ENCODE results near the gene WDFY3. TPM values are rescaled to one million over a fixed set of nuclear protein-coding genes. Genes with fewer than 3 reads are reported as not detected.

Gene WDFY3
- total RNA-seq, 3 donors from 2014 or later: 119 to 156 (median 125) TPM

DNA sequence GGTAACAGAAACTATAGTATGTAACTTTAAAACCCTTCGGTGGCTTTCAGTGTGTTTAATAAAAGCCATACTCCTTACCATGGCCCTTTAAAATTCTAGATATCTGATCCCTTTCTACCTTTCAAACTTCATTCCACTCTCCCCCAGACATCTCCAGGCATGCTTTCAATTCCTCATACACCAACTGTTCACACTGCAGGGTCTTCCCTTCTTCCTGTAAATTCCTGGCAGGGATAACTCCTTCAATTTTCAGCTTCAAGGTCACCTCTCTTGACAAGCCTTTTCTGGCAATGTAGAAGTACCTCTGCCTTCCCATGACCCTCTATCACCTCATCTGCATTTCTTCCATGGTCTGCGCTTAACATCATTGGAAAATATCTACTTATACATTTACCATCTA is 60.8 kb downstream of the WDFY3 start:
- H3K4me3 ChIP-seq: no peak overlapping the region
- no peak for TF ChIP-seq POLR2AphosphoS5 (IDR thresholded peaks at IDR 0.05)
- TF ChIP-seq, protein P1, sequence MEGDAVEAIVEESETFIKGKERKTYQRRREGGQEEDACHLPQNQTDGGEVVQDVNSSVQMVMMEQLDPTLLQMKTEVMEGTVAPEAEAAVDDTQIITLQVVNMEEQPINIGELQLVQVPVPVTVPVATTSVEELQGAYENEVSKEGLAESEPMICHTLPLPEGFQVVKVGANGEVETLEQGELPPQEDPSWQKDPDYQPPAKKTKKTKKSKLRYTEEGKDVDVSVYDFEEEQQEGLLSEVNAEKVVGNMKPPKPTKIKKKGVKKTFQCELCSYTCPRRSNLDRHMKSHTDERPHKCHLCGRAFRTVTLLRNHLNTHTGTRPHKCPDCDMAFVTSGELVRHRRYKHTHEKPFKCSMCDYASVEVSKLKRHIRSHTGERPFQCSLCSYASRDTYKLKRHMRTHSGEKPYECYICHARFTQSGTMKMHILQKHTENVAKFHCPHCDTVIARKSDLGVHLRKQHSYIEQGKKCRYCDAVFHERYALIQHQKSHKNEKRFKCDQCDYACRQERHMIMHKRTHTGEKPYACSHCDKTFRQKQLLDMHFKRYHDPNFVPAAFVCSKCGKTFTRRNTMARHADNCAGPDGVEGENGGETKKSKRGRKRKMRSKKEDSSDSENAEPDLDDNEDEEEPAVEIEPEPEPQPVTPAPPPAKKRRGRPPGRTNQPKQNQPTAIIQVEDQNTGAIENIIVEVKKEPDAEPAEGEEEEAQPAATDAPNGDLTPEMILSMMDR (IDR thresholded peaks at IDR 0.05): no peak
- H3K9me3 ChIP-seq: no peaks in the 10 kb centered on the region
- H3K4me1 ChIP-seq: no peaks in the 10 kb centered on the region
- no peak overlapping the region for H3K27ac ChIP-seq
- no peak for DNase-seq (ENCODE audit: low spot score in 2 of 2)
- no peaks in the 10 kb centered on the region for H3K27me3 ChIP-seq
- no peaks in the 10 kb centered on the region for H3K36me3 ChIP-seq
- intact Hi-C loops (cut with DNase I; ENCODE audit: low total_unique reads): no loop called here

DNA sequence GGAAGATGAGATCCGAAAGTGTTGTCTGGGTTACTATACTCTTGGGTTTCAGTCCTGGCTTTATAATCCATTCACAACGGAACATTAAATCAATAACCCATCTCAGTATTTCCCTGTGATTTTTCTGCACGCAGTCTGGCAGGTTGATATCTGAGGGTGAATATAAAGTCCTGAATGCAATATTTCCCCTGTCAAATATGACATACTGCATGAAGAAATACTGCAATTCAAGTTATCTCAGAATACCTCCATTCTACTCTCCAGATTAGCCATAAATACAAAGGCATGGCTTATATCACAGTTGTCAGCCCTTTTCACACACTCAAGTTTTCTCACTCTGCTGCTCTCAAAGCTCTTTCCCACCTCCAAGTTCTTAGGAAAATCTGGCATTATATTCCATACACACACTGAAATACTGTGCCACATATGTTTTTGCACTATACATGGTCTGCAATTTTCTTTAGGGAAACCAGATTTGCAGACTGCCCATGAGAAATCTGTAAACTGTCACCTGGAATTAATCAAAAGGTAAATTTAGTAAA is 64.7 kb downstream of the WDFY3 start:
- DNase-seq (ENCODE audit: low spot score in 2 of 2): no peak
- TF ChIP-seq POLR2AphosphoS5 (IDR thresholded peaks at IDR 0.05): no peak
- TF ChIP-seq, protein P1 (IDR thresholded peaks at IDR 0.05): no peak
- no peak for TF ChIP-seq POLR2A (IDR thresholded peaks at IDR 0.05)
- H3K4me3 ChIP-seq: no peak overlapping the region
- no peaks in the 10 kb centered on the region for H3K27me3 ChIP-seq
- no peaks in the 10 kb centered on the region for H3K4me1 ChIP-seq
- intact Hi-C loops (cut with DNase I; ENCODE audit: low total_unique reads): loop anchor here (2.0 kb wide), 1 partner anchor 59 kb away; no protein-coding TSS in a partner anchor
- H3K36me3 ChIP-seq: no peaks in the 10 kb centered on the region
- no peak overlapping the region for H3K27ac ChIP-seq
- H3K9me3 ChIP-seq: no peaks in the 10 kb centered on the region

DNA sequence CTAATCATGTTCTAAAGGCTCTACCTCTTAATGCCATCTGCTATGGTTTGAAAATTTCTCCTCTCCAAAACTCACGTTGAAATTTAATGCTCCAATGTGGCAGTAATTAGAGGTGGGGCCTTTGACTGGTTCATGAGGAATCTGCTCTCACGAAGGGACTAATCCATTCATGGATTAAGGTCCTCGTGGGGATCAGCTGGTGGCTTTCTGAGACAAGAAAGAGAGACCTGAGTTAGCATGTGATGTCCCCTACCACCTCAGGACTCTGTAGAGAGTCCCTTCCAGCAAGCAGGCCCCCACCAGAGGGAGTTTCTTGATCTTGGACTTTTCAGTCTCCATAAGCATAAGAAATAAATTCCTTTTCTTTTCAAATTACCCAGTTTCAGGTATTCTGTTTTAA is 65.3 kb downstream of the WDFY3 start:
- DNase-seq (ENCODE audit: low spot score in 2 of 2): no peak
- intact Hi-C loops (cut with DNase I; ENCODE audit: low total_unique reads): loop anchor here (2.0 kb wide), 1 partner anchor 60 kb away; no protein-coding TSS in a partner anchor
- H3K27me3 ChIP-seq: no peaks in the 10 kb centered on the region
- TF ChIP-seq POLR2AphosphoS5 (IDR thresholded peaks at IDR 0.05) (no peak), POLR2A (IDR thresholded peaks at IDR 0.05) (no peak)
- TF ChIP-seq, protein P1 (IDR thresholded peaks at IDR 0.05): no peak
- H3K4me1 ChIP-seq: no peaks in the 10 kb centered on the region
- no peaks in the 10 kb centered on the region for H3K36me3 ChIP-seq
- H3K27ac ChIP-seq: no peak overlapping the region
- no peaks in the 10 kb centered on the region for H3K9me3 ChIP-seq
- no peak overlapping the region for H3K4me3 ChIP-seq

DNA sequence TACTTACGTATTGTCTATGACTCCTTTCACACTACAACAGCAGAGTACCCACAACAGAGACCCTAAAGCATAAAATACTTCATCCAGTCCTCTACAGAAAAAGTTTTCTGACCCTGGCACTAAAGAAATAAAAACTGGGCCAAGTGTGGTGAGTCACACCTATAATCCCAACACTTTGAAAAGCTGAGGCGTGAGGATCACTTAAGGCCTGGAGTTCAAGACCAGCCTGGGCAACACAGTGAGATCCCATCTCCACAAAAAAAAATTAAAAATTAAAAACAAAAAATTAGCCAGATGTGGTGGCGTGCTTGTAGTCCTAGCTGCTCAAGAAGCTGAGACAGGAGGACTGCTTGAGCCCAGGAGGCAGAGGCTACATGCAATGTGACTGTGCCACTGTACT is 66.9 kb downstream of the WDFY3 start:
- DNase-seq (ENCODE audit: low spot score in 2 of 2): no peak
- no peak overlapping the region for H3K4me3 ChIP-seq
- H3K9me3 ChIP-seq: no peaks in the 10 kb centered on the region
- H3K4me1 ChIP-seq: no peaks in the 10 kb centered on the region
- no peak overlapping the region for H3K27ac ChIP-seq
- no peaks in the 10 kb centered on the region for H3K27me3 ChIP-seq
- H3K36me3 ChIP-seq: no peaks in the 10 kb centered on the region
- intact Hi-C loops (cut with DNase I; ENCODE audit: low total_unique reads): loop anchor here (2.0 kb wide), 1 partner anchor 61 kb away; no protein-coding TSS in a partner anchor
- no peak for TF ChIP-seq POLR2A (IDR thresholded peaks at IDR 0.05)
- TF ChIP-seq, protein P1 (IDR thresholded peaks at IDR 0.05): no peak
- TF ChIP-seq POLR2AphosphoS5 (IDR thresholded peaks at IDR 0.05): no peak

DNA sequence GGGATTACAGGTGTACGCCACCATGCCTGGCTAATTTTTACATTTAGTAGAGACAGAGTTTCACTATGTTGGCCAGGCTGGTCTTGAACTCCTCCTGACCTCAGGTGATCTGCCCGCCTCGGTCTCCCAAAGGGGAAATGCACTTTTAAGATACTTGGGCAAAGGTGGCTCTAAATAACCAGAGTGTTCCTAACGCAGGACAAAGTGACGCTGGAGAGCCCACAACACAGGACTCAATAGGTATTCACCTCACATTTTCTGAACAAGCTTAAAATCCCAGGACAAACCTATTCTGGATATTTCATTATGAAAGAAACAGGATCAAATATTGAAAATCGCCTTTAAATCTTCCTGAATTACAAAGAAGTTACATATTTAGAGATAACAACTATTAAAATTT is 69.0 kb downstream of the WDFY3 start:
- no peaks in the 10 kb centered on the region for H3K4me1 ChIP-seq
- no peak for DNase-seq (ENCODE audit: low spot score in 2 of 2)
- intact Hi-C loops (cut with DNase I; ENCODE audit: low total_unique reads): no loop called here
- no peaks in the 10 kb centered on the region for H3K36me3 ChIP-seq
- H3K9me3 ChIP-seq: no peaks in the 10 kb centered on the region
- no peak overlapping the region for H3K4me3 ChIP-seq
- H3K27me3 ChIP-seq: no peaks in the 10 kb centered on the region
- TF ChIP-seq POLR2A (IDR thresholded peaks at IDR 0.05) (no peak), POLR2AphosphoS5 (IDR thresholded peaks at IDR 0.05) (no peak)
- TF ChIP-seq, protein P1 (IDR thresholded peaks at IDR 0.05): no peak
- no peak overlapping the region for H3K27ac ChIP-seq
